ENCODE data around the gene TMEM143.

Gene TMEM143

DNA sequence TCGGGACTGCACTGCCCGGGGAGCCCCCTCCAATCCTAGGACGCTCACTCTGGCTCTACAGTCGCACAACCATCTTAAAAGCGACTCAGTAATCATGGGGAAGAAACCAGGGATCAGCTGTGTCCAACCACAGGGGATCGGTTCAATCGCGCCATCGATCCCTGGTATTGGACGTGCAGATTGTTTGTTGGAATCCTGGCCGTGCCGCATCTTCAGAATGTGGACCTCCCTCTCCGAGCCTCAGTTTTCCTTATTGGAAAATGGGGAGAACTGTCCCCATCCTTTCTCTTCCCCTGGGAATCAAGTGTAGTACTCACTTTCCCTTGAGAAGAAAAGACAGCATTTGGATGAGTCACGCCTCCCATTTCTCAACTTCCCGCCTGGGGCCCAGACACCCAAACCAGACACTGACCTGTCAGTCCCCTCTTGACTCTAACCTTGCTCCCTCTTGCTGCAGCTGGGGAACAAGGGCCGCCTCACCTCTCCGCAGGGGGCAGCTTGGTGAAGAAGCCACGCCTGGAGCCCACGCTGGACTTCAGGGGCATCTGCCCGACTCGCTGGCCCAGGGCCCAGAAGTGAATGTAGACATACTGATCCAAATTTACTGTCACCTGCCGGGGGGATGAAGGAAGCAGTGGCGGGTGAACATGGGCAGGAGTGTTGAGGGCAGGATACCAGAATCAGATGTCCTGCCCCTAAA, 20.7 kb downstream of the TMEM143 start:
- H3K27me3 ChIP-seq (ENCODE audit: insufficient read depth, low read depth, severe bottlenecking), result no peaks in the 10 kb centered on the region
- no peak overlapping the region for H3K27ac ChIP-seq
- H3K36me3 ChIP-seq, result no peaks in the 10 kb centered on the region
- H3K4me3 ChIP-seq (ENCODE audit: low read depth, low read length), result no peak overlapping the region
- TF ChIP-seq, protein P1, sequence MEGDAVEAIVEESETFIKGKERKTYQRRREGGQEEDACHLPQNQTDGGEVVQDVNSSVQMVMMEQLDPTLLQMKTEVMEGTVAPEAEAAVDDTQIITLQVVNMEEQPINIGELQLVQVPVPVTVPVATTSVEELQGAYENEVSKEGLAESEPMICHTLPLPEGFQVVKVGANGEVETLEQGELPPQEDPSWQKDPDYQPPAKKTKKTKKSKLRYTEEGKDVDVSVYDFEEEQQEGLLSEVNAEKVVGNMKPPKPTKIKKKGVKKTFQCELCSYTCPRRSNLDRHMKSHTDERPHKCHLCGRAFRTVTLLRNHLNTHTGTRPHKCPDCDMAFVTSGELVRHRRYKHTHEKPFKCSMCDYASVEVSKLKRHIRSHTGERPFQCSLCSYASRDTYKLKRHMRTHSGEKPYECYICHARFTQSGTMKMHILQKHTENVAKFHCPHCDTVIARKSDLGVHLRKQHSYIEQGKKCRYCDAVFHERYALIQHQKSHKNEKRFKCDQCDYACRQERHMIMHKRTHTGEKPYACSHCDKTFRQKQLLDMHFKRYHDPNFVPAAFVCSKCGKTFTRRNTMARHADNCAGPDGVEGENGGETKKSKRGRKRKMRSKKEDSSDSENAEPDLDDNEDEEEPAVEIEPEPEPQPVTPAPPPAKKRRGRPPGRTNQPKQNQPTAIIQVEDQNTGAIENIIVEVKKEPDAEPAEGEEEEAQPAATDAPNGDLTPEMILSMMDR (IDR thresholded peaks at IDR 0.05; ENCODE audit: low read depth, low read length), result no peak
- H3K9me3 ChIP-seq (ENCODE audit: severe bottlenecking), result no peaks in the 10 kb centered on the region
- no peak for DNase-seq

DNA sequence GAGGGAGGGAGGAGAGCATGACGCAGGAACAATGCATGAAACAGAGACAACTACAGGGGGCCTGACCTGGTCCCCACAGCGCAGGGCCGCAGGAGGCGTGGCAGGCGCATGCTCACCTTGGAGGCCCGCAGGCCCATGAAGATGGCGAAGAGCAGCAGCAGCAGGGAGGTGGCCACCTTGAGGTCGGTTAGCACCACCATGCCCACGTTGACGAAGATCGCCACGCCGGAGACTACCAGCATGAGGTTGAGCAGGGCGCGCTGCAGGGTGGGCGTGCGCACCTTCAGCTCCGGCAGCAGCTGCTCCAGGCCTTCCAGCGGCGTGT, 21.4 kb downstream of the TMEM143 start:
- DNase-seq, result no peak
- TF ChIP-seq, protein P1 (IDR thresholded peaks at IDR 0.05; ENCODE audit: low read depth, low read length), result no peak
- H3K27ac ChIP-seq, result no peak overlapping the region

DNA sequence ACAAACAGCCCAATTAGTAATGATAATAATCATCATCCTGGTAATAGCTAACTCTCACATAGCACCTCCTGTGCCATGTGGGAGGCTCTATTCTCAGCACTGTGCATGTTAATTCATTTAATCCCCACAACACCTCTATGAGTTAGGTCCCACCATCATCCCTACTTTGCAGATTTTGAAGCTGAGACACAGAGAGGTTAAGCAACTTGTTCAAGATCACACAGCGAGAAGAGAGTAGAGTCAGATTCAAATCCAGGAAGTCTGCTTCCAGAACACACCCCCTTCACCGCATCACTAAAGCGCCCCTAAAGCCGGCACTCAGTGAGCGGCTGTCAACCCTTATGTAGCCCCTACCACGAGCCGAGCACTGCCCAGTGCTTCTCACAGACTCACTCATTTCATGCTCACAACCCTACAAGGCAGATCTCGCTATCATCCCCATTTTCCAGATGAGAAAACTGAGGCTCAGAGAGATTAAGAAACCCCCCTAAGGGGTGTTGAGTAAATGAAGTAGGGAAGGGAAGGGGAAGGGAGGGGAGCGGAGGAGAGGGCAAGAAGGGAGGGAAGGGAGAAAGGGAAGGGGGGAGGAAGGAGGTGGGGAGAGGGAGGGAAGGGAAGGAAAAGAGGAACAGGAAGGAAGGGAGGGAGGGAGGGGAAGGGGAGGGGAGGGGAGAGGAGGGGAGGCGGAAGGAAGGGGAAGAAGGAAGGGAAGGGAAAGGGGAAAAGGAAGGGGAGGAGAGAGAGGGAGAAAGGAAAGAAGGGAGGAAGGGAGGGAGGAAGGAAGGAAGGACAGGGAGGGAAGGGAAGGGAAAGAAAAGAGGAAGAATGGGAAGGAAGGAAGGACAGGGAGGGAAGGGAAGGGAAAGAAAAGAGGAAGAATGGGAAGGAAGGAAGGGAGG, 22.0 kb downstream of the TMEM143 start:
- no peak overlapping the region for H3K27ac ChIP-seq
- no peaks in the 10 kb centered on the region for H3K27me3 ChIP-seq (ENCODE audit: insufficient read depth, low read depth, severe bottlenecking)
- H3K9me3 ChIP-seq (ENCODE audit: severe bottlenecking), result no peaks in the 10 kb centered on the region
- no peak for DNase-seq
- TF ChIP-seq, protein P1 (IDR thresholded peaks at IDR 0.05; ENCODE audit: low read depth, low read length), result no peak
- no peak overlapping the region for H3K4me3 ChIP-seq (ENCODE audit: low read depth, low read length)
- H3K36me3 ChIP-seq, result no peaks in the 10 kb centered on the region

More for the DNA sequence above, 21.4 kb downstream of the TMEM143 start:
- Histone ChIP-seq H3K4me3 (ENCODE audit: low read depth, low read length) (no peak overlapping the region), H3K36me3 (no peaks in the 10 kb centered on the region), H3K27me3 (ENCODE audit: insufficient read depth, low read depth, severe bottlenecking) (no peaks in the 10 kb centered on the region), H3K9me3 (ENCODE audit: severe bottlenecking) (no peaks in the 10 kb centered on the region)

DNA sequence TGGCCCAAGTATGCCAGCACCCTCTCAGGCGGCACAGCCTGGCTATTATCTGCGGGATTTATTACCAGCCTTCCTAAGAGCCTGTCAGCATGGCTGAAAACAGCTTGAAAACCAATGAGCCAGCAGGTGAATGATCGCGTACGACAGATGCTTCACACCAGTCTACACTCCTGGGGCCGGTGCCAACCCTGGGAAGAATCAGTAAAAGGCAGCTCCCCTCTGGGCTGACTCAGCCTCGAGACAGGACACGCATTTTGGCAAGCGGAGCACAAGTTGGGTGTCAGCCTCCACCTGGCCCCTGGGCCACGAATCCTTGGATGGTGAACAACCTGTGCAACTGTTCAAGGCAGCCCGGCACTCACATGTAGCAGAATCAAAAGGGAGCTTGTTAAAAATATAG, 22.7 kb downstream of the TMEM143 start:
- H3K36me3 ChIP-seq, result no peaks in the 10 kb centered on the region
- H3K27me3 ChIP-seq (ENCODE audit: insufficient read depth, low read depth, severe bottlenecking), result no peaks in the 10 kb centered on the region
- H3K9me3 ChIP-seq (ENCODE audit: severe bottlenecking), result no peaks in the 10 kb centered on the region
- H3K4me3 ChIP-seq (ENCODE audit: low read depth, low read length), result no peak overlapping the region
- no peak for DNase-seq
- TF ChIP-seq, protein P1 (IDR thresholded peaks at IDR 0.05; ENCODE audit: low read depth, low read length), result no peak
- no peak overlapping the region for H3K27ac ChIP-seq

DNA sequence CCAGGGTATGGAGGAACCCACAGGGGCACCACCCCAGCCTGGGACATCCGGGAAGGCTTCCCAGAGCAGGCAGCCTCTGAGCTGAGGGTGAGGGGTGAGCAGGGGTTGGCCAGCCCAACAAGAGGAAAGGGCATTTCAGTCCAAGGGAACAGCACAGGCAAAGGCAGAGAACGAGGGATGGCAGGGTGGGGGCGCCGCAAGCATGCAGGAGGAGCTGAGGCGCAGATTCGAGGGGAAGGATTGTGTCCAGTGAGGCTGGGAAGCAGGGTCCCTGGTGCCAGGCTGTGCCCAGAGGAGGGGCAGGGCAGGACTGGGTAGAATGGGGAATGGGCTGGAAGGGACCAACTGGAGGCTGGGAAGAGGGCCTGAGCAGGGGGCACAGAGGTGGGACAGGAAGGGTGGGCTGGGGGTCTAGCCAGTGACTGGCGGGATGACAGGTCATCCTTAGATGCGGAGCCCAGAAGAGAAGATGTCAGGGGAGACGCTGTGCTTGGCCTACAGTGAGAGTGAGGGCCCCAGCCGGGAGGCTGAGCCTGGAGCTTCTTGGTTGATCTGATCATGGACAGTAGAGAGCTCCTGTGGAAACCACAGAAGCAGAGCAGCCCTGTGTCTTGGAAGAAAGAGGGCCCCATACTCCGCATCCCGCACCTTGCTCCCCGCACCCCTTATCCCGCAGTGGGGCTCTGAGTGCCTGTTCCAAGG, 24.8 kb downstream of the TMEM143 start:
- DNase-seq, result peak; percentile 56
- Histone ChIP-seq H3K4me3 (ENCODE audit: low read depth, low read length) (no peak overlapping the region), H3K36me3 (no peaks in the 10 kb centered on the region), H3K27ac (no peak overlapping the region), H3K9me3 (ENCODE audit: severe bottlenecking) (no peaks in the 10 kb centered on the region), H3K27me3 (ENCODE audit: insufficient read depth, low read depth, severe bottlenecking) (no peaks in the 10 kb centered on the region)
- TF ChIP-seq, protein P1 (IDR thresholded peaks at IDR 0.05; ENCODE audit: low read depth, low read length), result peak; percentile 48; the same call in 1 of the 2 replicates

Measured in WERI-Rb-1 (cell line).